Endothelial cell of umbilical vein (primary cell): ENCODE results near the gene NOMO2.
"Not testable (repeated sequence)": the region's sequence is repeated elsewhere in the genome, so short reads cannot be mapped to it uniquely, and the experiment has no call there.

Experiments used
- TF ChIP-seq, protein P1 (sequence below), 2 donors: IDR thresholded peaks; 1 replicate in 1 of 2; 2 replicates in 1 of 2; pipeline ENCODE4 v1.5.1; 2011; ENCODE audit warnings: low read length in 2 of 2, mild to moderate bottlenecking in 2 of 2, moderate library complexity in 2 of 2, control low read depth in 1 of 2, inconsistent platforms in 1 of 2, low read depth in 1 of 2; ENCODE audit not compliant: insufficient read depth in 1 of 2; ENCODE audit errors: extremely low read depth in 1 of 2
- TF ChIP-seq, protein P2 (sequence below): IDR thresholded peaks from 2 replicates; pipeline ENCODE4 v1.6.1; 2011; ENCODE audit not compliant: insufficient read depth, insufficient read length

DNA sequence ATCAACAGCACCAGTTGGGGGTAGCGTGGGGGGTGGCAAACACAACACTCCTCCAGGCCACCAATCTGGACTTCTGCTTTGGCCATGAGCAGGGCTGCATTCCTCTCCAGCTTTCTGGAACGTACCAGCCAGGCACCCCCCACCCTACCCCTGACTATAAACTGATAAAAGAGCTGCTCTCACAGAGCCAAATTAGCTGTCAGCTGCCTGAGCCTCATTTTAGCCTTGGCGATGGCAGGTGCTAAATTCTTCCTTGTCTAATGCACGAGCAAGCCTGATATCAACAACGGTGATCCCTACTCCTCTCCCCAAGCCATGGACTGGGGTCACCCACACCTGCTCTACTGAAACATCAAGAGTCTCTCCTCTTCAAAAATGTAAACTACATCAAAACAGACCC lies 8.2 kb downstream of the NOMO2 start:
- TF ChIP-seq, protein P1, sequence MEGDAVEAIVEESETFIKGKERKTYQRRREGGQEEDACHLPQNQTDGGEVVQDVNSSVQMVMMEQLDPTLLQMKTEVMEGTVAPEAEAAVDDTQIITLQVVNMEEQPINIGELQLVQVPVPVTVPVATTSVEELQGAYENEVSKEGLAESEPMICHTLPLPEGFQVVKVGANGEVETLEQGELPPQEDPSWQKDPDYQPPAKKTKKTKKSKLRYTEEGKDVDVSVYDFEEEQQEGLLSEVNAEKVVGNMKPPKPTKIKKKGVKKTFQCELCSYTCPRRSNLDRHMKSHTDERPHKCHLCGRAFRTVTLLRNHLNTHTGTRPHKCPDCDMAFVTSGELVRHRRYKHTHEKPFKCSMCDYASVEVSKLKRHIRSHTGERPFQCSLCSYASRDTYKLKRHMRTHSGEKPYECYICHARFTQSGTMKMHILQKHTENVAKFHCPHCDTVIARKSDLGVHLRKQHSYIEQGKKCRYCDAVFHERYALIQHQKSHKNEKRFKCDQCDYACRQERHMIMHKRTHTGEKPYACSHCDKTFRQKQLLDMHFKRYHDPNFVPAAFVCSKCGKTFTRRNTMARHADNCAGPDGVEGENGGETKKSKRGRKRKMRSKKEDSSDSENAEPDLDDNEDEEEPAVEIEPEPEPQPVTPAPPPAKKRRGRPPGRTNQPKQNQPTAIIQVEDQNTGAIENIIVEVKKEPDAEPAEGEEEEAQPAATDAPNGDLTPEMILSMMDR (IDR thresholded peaks at IDR 0.05; ENCODE audit: extremely low read depth in 1 of 2, insufficient read depth in 1 of 2, low read depth in 1 of 2, low read length in 2 of 2), result not testable (repeated sequence)
- TF ChIP-seq, protein P2, sequence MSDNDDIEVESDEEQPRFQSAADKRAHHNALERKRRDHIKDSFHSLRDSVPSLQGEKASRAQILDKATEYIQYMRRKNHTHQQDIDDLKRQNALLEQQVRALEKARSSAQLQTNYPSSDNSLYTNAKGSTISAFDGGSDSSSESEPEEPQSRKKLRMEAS, result not testable (repeated sequence)
